HG02938 (cell line): ENCODE results near the gene HLA-DOB.

ENCODE experiments used
- ATAC-seq: cut with Tn5 transposase; IDR thresholded peaks from one replicate; pipeline ENCODE4 v1.9.1; 2021; ENCODE audit warnings: mild to moderate bottlenecking, moderate library complexity; ENCODE audit not compliant: unreplicated experiment

HLA-DOB gene

GRCh38 chr6:32816746-32817204 is at the start of gene HLA-DOB:
Gene HLA-DOB (minus strand): TSS chr6:32817002. CDS start chr6:32816951, 51 bp downstream.
- peak; percentile 58 for ATAC-seq

GRCh38 chr6:32865724-32866443 is 49.1 kb upstream of the HLA-DOB start:
- no peak for ATAC-seq

- no peak for ATAC-seq
Observed at GRCh38 chr6:32862725-32863124, 45.9 kb upstream of the HLA-DOB start.

GRCh38 chr6:32860674-32861073 is 43.9 kb upstream of the HLA-DOB start:
- ATAC-seq, result no peak

GRCh38 chr6:32858194-32858593 is 41.4 kb upstream of the HLA-DOB start:
- ATAC-seq, result no peak

GRCh38 chr6:32857156-32857891 is 40.5 kb upstream of the HLA-DOB start:
- no peak for ATAC-seq

- ATAC-seq, result no peak
Observed at GRCh38 chr6:32855467-32856174, 38.8 kb upstream of the HLA-DOB start.

GRCh38 chr6:32854376-32855178 is 37.8 kb upstream of the HLA-DOB start:
- ATAC-seq, result peak; percentile 23

GRCh38 chr6:32853541-32854375 is 37.0 kb upstream of the HLA-DOB start, which contains the start of the genes PSMB9 and TAP1:
Gene PSMB9 (plus strand): TSS chr6:32854192. CDS start chr6:32854230, 38 bp downstream.
Gene TAP1 (minus strand): TSS chr6:32853704. CDS start chr6:32853636, 68 bp downstream.
- ATAC-seq, result peak; percentile 71

GRCh38 chr6:32852844-32853540 is 36.2 kb upstream of the HLA-DOB start:
- peak; percentile 17 for ATAC-seq

- ATAC-seq, result no peak
Observed at GRCh38 chr6:32852018-32852843, 35.4 kb upstream of the HLA-DOB start.

GRCh38 chr6:32851025-32851424 is 34.2 kb upstream of the HLA-DOB start:
- no peak for ATAC-seq

GRCh38 chr6:32849126-32849525 is 32.3 kb upstream of the HLA-DOB start:
- ATAC-seq, result no peak

GRCh38 chr6:32847795-32848194 is 31.0 kb upstream of the HLA-DOB start:
- no peak for ATAC-seq

- ATAC-seq, result no peak
Observed at GRCh38 chr6:32847004-32847403, 30.2 kb upstream of the HLA-DOB start.

- no peak for ATAC-seq
Observed at GRCh38 chr6:32845384-32845884, 28.6 kb upstream of the HLA-DOB start.

GRCh38 chr6:32844839-32845383 is 28.1 kb upstream of the HLA-DOB start:
- no peak for ATAC-seq
